ENCODE results near the gene IL21R. TPM values are rescaled to one million over a fixed set of nuclear protein-coding genes. Genes with fewer than 3 reads are reported as not detected.
A peak's percentile ranks its signal among the peaks of the same experiment; 100 is the strongest.

The IL21R gene
- total RNA-seq, 2 experiments from 2014 or later = 34.5 to 34.8 TPM

GRCh38 chr16:27463741-27464591 is 62.0 kb downstream of the IL21R start:
- ATAC-seq (ENCODE audit: poor library complexity) (peak; percentile 77), DNase-seq (peak in 13 of 14 experiments; percentile 40 to 83 (median 51))
- POLR2A ChIA-PET = interaction anchor here (0.6 to 2.3 kb wide), 9 partner anchors 14 to 290 kb away, joined by 3 to 8 read pairs (median 3); partner anchors contain the start of genes GTF3C1, KATNIP and KDM8
- Histone ChIP-seq H3K36me3 (ENCODE audit: insufficient read depth, low read length) (peaks cover 67% of the 10 kb centered on the region), H3K4me3 (ENCODE audit: low read length) (peak overlapping the region; percentile 12), H3K9me3 (ENCODE audit: control insufficient read depth in 1 of 2, insufficient read depth in 1 of 2, low read length in 2 of 2) (no peaks in the 10 kb centered on the region), H3K27ac (ENCODE audit: low read depth in 1 of 2, low read length in 2 of 2) (peak overlapping the region; percentile 37 to 63), H3K27me3 (ENCODE audit: control insufficient read depth in 1 of 2, insufficient read depth in 2 of 2, low read length in 2 of 2) (no peaks in the 10 kb centered on the region), H3K4me1 (ENCODE audit: insufficient read depth, low read length) (peaks cover 59% of the 10 kb centered on the region)
- no peaks in the 10 kb centered on the region for H3K9me3 Mint-ChIP-seq
- CTCF ChIA-PET = interaction anchor here (0.7 to 0.9 kb wide), 2 partner anchors 17 to 229 kb away, joined by 3 read pairs; no protein-coding TSS in a partner anchor
- H3K4me1 Mint-ChIP-seq (ENCODE audit: low read depth) = peaks cover 40% of the 10 kb centered on the region
- H3K4me3 Mint-ChIP-seq = peak overlapping the region; percentile 18
- H3K27me3 Mint-ChIP-seq = no peaks in the 10 kb centered on the region
- peaks cover 68% of the 10 kb centered on the region for H3K36me3 Mint-ChIP-seq (ENCODE audit: low read depth)
- TF ChIP-seq, protein P1, sequence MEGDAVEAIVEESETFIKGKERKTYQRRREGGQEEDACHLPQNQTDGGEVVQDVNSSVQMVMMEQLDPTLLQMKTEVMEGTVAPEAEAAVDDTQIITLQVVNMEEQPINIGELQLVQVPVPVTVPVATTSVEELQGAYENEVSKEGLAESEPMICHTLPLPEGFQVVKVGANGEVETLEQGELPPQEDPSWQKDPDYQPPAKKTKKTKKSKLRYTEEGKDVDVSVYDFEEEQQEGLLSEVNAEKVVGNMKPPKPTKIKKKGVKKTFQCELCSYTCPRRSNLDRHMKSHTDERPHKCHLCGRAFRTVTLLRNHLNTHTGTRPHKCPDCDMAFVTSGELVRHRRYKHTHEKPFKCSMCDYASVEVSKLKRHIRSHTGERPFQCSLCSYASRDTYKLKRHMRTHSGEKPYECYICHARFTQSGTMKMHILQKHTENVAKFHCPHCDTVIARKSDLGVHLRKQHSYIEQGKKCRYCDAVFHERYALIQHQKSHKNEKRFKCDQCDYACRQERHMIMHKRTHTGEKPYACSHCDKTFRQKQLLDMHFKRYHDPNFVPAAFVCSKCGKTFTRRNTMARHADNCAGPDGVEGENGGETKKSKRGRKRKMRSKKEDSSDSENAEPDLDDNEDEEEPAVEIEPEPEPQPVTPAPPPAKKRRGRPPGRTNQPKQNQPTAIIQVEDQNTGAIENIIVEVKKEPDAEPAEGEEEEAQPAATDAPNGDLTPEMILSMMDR (IDR thresholded peaks at IDR 0.05) = no peak
- intact Hi-C loops (cut with DNase I, micrococcal nuclease) = no loop called here
- peak overlapping the region; percentile 83 for H3K27ac Mint-ChIP-seq

GRCh38 chr16:27464626-27465482 is 62.9 kb downstream of the IL21R start:
- peak overlapping the region; percentile 25 to 58 for H3K27ac ChIP-seq (ENCODE audit: low read depth in 1 of 2, low read length in 2 of 2)
- no peaks in the 10 kb centered on the region for H3K27me3 ChIP-seq (ENCODE audit: control insufficient read depth in 1 of 2, insufficient read depth in 2 of 2, low read length in 2 of 2)
- H3K36me3 ChIP-seq (ENCODE audit: insufficient read depth, low read length) = peaks cover 76% of the 10 kb centered on the region
- H3K4me1 Mint-ChIP-seq (ENCODE audit: low read depth) = peaks cover 31% of the 10 kb centered on the region
- H3K4me1 ChIP-seq (ENCODE audit: insufficient read depth, low read length) = peaks cover 56% of the 10 kb centered on the region
- peak overlapping the region; percentile 83 for H3K27ac Mint-ChIP-seq
- no peaks in the 10 kb centered on the region for H3K9me3 ChIP-seq (ENCODE audit: control insufficient read depth in 1 of 2, insufficient read depth in 1 of 2, low read length in 2 of 2)
- ChIA-PET CTCF (interaction anchor here (0.9 kb wide), 1 partner anchor 18 kb away, joined by 3 read pairs; no protein-coding TSS in a partner anchor), POLR2A (interaction anchor here (0.6 to 2.3 kb wide), 4 partner anchors 85 to 261 kb away, joined by 3 to 8 read pairs (median 6); partner anchors contain the start of genes GTF3C1, KATNIP and KDM8)
- TF ChIP-seq, protein P1 (IDR thresholded peaks at IDR 0.05) = no peak
- H3K9me3 Mint-ChIP-seq = no peaks in the 10 kb centered on the region
- peak in 4 of 14 experiments; percentile 11 to 61 (median 47) for DNase-seq
- peak overlapping the region; percentile 20 for H3K4me3 Mint-ChIP-seq
- intact Hi-C loops (cut with DNase I, micrococcal nuclease) = no loop called here
- no peaks in the 10 kb centered on the region for H3K27me3 Mint-ChIP-seq
- H3K4me3 ChIP-seq (ENCODE audit: low read length) = peak overlapping the region; percentile 12
- no peak for ATAC-seq (ENCODE audit: poor library complexity)
- peaks cover 71% of the 10 kb centered on the region for H3K36me3 Mint-ChIP-seq (ENCODE audit: low read depth)

GRCh38 chr16:27465483-27465879 is 63.5 kb downstream of the IL21R start:
- ATAC-seq (ENCODE audit: poor library complexity) (no peak), DNase-seq (no peak)
- peaks cover 30% of the 10 kb centered on the region for H3K4me1 Mint-ChIP-seq (ENCODE audit: low read depth)
- Histone ChIP-seq H3K9me3 (ENCODE audit: control insufficient read depth in 1 of 2, insufficient read depth in 1 of 2, low read length in 2 of 2) (no peaks in the 10 kb centered on the region), H3K4me1 (ENCODE audit: insufficient read depth, low read length) (peaks cover 51% of the 10 kb centered on the region), H3K27ac (ENCODE audit: low read depth in 1 of 2, low read length in 2 of 2) (no peak overlapping the region), H3K4me3 (ENCODE audit: low read length) (no peak overlapping the region), H3K36me3 (ENCODE audit: insufficient read depth, low read length) (peaks cover 78% of the 10 kb centered on the region), H3K27me3 (ENCODE audit: control insufficient read depth in 1 of 2, insufficient read depth in 2 of 2, low read length in 2 of 2) (no peaks in the 10 kb centered on the region)
- CTCF ChIA-PET = no interaction called here
- peak overlapping the region; percentile 68 for H3K27ac Mint-ChIP-seq
- no peaks in the 10 kb centered on the region for H3K9me3 Mint-ChIP-seq
- POLR2A ChIA-PET = interaction anchor here (1.5 kb wide), 1 partner anchor 262 kb away, joined by 4 read pairs; the partner anchor contains the start of gene KDM8
- peaks cover 76% of the 10 kb centered on the region for H3K36me3 Mint-ChIP-seq (ENCODE audit: low read depth)
- peak overlapping the region; percentile 3 for H3K4me3 Mint-ChIP-seq
- intact Hi-C loops (cut with DNase I, micrococcal nuclease) = no loop called here
- H3K27me3 Mint-ChIP-seq = no peaks in the 10 kb centered on the region
- TF ChIP-seq, protein P1 (IDR thresholded peaks at IDR 0.05) = no peak

All from CD4-positive, alpha-beta T cell (primary cell).